GM21619 (cell line): ENCODE results near the gene MGAT1.
"Not testable (repeated sequence)": the region's sequence is repeated elsewhere in the genome, so short reads cannot be mapped to it uniquely, and the experiment has no call there.

Source experiments
- ATAC-seq: cut with Tn5 transposase; IDR thresholded peaks from one replicate; pipeline ENCODE4 v1.9.1; 2021; ENCODE audit not compliant: unreplicated experiment

MGAT1 gene

GRCh38 chr5:180786531-180787398, 15.8 kb downstream of the MGAT1 start:
- no peak for ATAC-seq

- ATAC-seq, result no peak
Measured at GRCh38 chr5:180785794-180786221, 16.8 kb downstream of the MGAT1 start.

- no peak for ATAC-seq
Measured at GRCh38 chr5:180785121-180785781, 17.4 kb downstream of the MGAT1 start.

- ATAC-seq, result peak; percentile 64
Measured at GRCh38 chr5:180784497-180785097, 18.0 kb downstream of the MGAT1 start.

- no peak for ATAC-seq
Measured at GRCh38 chr5:180783340-180784052, 19.1 kb downstream of the MGAT1 start.

- no peak for ATAC-seq
Measured at GRCh38 chr5:180782748-180783147, 19.9 kb downstream of the MGAT1 start.

GRCh38 chr5:180781900-180782326, 20.7 kb downstream of the MGAT1 start:
- ATAC-seq, result not testable (repeated sequence)

- ATAC-seq, result no peak
Measured at GRCh38 chr5:180779985-180780610, 22.5 kb downstream of the MGAT1 start.

GRCh38 chr5:180777475-180777874, 25.1 kb downstream of the MGAT1 start:
- ATAC-seq, result no peak

GRCh38 chr5:180776376-180776775, 26.2 kb downstream of the MGAT1 start:
- ATAC-seq, result no peak

GRCh38 chr5:180775624-180776023, 27.0 kb downstream of the MGAT1 start:
- no peak for ATAC-seq

GRCh38 chr5:180771839-180772238, 30.8 kb downstream of the MGAT1 start:
- ATAC-seq, result no peak

GRCh38 chr5:180769821-180770220, 32.8 kb downstream of the MGAT1 start:
- ATAC-seq, result no peak

- no peak for ATAC-seq
Measured at GRCh38 chr5:180755601-180756000, 47.0 kb downstream of the MGAT1 start.

- no peak for ATAC-seq
Measured at GRCh38 chr5:180744253-180744652, 58.4 kb downstream of the MGAT1 start.

- ATAC-seq, result no peak
Measured at GRCh38 chr5:180742727-180743126, 59.9 kb downstream of the MGAT1 start.

- not testable (repeated sequence) for ATAC-seq
Measured at GRCh38 chr5:180740953-180741352, 61.7 kb downstream of the MGAT1 start.

GRCh38 chr5:180739958-180740357, 62.6 kb downstream of the MGAT1 start, which contains the start of gene OR2Y1:
TSS of gene OR2Y1 (minus strand) at chr5:180740058. CDS start at chr5:180740058, 0 bp downstream.
- ATAC-seq, result no peak

- ATAC-seq, result no peak
Measured at GRCh38 chr5:180739271-180739670, 63.3 kb downstream of the MGAT1 start.

- ATAC-seq, result no peak
Measured at GRCh38 chr5:180736536-180736935, 66.1 kb downstream of the MGAT1 start.
